NCI-H69 (cell line): ENCODE data around the gene SHQ1.
A peak's percentile ranks its signal among the peaks of the same experiment; 100 is the strongest.
"Not testable (repeated sequence)": the region's sequence is repeated elsewhere in the genome, so short reads cannot be mapped to it uniquely, and the experiment has no call there.

Experiments used
- DNase-seq: peaks from one replicate; lab custom pipeline; 2025; lab: John Stamatoyannopoulos, UW

SHQ1 gene

GRCh38 chr3:72748659-72749058 lies 99.6 kb downstream of the SHQ1 start:
- no peak for DNase-seq

DNA sequence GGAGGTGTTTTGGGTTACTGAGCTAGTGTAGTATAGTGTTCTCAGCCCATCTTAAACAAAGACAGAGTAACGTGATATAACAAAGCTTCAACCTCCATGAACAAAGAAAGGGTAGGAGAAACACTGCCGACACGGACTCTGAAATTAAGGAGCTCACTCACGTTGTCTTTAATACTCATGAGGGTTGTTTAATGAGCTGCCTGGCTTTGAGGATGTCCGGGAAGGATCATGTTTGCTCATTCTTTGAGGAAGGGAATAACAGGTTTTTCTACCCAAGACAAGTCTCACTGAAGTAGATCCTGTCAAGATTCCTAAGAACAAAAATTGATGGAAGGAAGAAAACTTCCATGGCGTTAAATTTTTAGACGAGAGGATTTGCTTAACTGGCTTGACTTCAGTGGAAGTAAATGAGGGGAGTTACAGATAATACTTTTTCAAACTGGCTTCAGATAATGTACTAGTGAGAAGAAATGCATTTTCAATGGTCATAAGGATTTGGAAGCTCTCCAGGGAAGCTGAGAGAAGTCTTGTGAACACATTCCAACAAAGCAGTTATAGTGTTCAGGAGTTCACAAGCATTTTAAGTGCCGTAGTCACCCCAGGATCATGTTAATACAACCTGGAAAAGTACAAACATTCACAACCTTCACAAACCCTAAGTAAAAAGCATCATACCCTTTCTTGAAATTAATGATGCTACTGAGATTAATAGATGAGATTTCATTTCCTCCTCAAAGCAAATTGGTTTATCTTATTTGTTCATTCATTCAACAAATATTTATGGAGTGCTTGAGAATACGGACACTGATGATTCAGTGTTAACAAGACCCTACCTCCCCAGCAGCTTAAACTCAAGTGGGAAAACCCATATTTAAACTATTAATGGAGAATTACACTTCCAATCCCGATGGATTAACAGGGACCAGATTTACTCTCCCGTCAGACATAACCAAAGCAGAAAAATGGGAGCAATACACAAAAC lies 101.5 kb downstream of the SHQ1 start:
- DNase-seq: no peak

GRCh38 chr3:72745146-72745999 lies 102.9 kb downstream of the SHQ1 start:
- DNase-seq: peak; percentile 80

- DNase-seq: no peak
Observed at GRCh38 chr3:72744330-72744729, 103.9 kb downstream of the SHQ1 start.

DNA sequence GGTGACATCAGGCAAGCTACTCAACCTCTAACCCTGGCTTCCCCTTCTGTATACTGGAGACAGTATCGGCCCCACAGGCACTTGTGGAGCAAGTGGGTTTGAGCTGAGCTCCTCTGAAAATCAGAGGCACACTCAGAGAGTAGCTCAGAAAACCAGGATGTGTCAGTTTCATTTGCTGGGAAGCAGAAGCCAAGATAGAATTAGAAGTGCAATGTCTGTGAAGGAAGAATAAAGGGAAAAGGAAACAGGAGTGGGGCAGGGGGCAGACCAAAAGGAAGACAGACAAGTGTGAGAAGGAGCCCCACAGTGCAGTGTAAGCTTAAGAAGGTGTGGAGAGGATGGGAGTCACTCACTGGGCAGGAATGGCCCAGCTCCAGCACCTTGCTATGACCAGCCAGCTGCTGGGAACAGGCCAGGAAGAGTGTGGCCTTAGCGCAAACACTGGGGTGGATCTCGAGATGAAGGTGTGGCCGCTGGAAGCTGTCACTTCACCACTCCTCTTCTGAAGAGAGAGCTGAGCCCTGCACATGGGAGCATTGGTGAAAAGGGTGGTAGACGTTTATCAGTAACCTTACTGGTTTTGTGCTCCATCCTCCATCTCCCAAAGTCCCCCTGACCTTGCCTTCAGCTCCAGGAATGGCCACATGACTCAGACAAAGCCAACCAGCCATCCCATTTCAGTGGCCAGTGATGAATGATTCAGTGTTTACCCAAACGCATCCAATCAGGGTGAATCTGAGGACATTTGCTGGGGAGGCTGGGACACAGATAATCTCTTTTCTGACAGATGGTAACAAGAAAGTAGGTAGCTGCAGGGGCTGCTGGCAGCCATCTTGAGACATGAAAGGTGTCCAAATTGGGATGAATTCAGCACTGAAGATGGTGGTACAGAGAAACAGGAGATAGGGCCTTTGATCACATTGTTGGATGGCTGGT lies 108.4 kb downstream of the SHQ1 start:
- peak; percentile 57 for DNase-seq

DNA sequence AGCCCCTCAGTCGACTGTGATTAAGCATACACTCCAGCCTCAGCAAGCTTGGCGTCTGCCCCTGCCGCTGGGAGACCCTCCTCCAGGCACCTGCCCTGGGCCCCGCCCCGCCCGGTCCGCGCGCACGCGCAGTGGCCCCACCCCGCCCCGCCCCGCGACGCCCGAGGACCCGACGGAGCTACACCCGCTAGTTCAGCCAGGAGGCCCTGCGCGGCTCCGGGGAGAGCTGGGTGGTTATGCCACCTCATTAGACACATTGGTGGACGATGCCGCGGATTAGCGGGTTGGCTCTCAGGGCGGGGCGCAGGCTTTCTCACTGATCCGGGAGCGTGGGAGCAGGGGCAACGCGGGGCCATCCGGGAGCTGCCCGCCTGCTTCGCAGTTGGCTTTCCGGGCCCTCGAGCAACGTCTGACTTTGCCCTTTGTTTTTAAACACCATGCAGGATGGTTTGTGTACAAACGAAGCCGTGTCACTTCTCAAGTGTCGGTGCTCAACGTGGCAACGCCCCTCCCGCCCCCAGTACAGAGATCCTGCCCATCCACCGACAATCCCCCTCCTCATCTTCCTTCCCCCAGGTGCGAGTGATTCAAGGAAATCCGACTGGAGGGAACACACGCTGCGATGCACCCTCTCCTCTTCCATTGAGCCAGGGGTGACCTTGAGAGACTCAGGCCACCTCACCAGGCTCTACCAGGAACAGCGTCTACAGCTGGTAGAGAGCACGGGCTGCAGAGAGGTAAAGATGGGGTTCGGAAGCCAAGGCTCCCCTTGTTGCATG lies 109.3 kb downstream of the SHQ1 start:
- peak; percentile 91 for DNase-seq

- DNase-seq: not testable (repeated sequence)
Observed at GRCh38 chr3:72735072-72735471, 113.2 kb downstream of the SHQ1 start.

DNA sequence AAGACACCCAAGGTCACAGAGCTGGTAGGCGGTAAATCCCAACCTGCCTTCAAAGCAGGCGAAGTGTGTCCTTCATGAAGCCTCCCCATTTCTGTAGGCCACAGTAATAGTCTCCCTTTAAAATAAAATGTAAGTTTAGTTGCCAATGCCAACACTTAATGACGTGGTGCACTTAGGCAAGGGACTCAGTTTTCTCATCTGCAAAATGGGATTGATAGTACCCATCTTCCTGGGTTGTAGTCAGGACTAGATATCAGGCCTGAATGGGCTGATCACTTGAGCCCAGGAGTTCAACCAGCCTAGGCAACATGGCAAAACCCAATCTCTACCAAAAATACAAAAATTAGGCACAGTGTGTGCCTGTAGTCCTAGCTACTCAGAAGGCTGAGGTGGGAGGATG lies 114.6 kb downstream of the SHQ1 start:
- DNase-seq: no peak

- peak; percentile 90 for DNase-seq
Observed at GRCh38 chr3:72732666-72733345, 115.4 kb downstream of the SHQ1 start.

DNA sequence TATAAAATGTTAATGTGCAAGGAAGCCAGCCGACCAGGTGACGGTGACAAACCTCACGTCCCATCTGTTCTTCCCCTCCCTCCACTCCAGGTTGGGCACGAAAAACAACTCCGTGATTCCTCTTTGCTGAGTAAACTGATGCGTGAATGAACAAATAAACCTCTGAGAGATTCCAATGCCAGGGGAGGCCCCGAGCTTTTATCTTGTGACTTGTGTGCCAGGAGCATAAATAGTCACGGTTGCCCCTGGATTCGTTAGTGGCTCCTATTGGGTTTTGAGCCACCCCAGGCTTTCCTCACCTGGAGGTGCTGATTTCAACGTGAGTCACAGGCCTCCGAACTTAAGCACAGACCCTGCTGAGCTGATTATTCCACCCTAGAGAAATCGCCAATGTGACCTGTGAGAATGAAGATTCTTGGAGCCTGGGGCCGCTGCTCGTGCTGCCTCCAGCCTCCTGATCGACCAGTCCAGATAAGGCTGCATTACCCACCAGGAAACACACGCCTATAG lies 119.2 kb downstream of the SHQ1 start:
- peak; percentile 83 for DNase-seq

GRCh38 chr3:72728329-72728889 lies 119.8 kb downstream of the SHQ1 start:
- no peak for DNase-seq

DNA sequence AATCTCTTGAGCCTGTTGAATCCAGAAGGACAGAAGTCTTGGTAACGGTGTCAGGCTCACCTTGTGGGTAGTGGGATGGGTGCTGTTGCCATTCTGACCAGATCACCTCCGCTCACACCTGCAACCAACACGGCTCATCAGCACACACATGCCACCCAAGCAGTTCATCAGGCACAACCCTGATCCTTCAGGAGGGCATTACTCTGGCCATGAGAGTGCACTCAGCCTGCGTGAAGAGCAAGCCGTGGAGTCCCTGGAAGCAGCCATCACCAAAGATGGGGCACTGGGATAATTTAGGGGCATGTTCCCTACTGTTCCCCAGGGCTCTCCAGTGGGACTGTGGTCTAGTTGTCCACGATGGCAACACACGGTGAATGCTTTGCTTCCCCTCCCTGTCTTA lies 120.5 kb downstream of the SHQ1 start:
- no peak for DNase-seq

GRCh38 chr3:72727172-72727571 lies 121.1 kb downstream of the SHQ1 start:
- no peak for DNase-seq

DNA sequence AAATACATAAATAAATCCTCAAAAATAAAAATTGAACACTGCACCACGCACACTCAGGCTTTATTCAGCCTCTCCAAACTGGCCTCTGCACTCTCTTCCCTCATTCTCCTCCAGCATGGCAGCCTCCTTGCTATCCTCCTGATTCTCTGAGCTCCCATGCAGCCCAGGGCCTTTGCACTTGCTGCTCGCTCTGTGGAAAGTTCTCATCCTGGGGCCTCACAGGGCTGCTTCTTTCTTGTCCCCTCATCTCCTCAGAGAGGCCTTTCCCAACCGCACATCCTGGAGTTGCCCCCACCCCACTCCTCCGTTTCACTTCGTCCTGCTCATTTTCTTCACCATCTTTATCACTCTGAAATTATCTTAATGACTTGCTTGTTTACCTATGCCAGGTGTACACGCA lies 123.0 kb downstream of the SHQ1 start:
- DNase-seq: peak; percentile 42

- DNase-seq: peak; percentile 21
Observed at GRCh38 chr3:72724070-72724469, 124.2 kb downstream of the SHQ1 start.

DNA sequence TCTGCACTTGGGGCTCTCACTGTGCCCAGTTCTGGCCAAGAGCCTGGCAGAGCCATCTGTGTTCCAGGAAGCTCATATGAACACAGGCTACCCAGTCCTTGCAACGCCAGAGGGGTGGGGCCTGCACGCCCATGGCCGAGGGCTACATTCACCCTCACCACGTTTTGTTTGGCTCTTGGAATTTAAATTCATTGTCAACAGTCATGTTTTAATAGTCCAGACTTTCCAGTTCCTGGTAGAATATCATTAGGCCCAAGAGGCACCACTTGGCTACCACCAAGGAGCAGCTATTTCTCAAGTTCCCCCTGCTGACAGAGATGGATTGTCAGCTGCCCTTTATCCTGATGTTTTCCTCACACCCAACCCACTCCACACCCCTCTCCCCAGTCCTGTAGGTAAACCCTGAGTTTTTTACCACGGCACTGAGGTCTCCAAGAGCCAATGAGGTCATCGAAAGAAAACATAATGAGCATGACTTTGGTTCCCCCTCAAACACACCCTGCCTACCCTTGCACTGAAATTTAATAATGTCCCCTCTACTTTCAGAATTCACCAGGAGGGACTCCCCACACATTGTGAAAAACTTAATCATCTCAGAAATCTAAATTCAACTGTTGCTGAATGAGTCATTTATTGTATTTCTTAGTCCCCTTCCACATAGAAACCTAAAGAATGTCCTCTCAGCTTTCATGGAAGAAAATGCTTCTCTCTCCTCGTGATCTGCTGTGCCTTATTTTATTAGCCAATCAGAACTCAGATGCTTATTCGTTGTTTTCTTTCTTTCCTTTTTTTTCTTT lies 125.1 kb downstream of the SHQ1 start:
- peak; percentile 83 for DNase-seq

GRCh38 chr3:72721683-72722381 lies 126.4 kb downstream of the SHQ1 start:
- DNase-seq: peak; percentile 28

- DNase-seq: peak; percentile 59
Observed at GRCh38 chr3:72720566-72720965, 127.7 kb downstream of the SHQ1 start.
